HL-60/S4 treated with retinoic acid at 250 ng/mL for 4 days and 3 days (cell line): ENCODE measurements around the gene CCDC92B.
"Not testable (repeated sequence)": the region's sequence is repeated elsewhere in the genome, so short reads cannot be mapped to it uniquely, and the experiment has no call there.

Experiments used
- in situ Hi-C: fragments of 300-500 bp; cut with MboI; formaldehyde crosslinking; loops from 2 replicates; pipeline ENCODE4 v1.7.0; 2022; ENCODE audit warnings: low sequenced_read_pairs

The CCDC92B gene

GRCh38 chr17:2691069-2691871 lies 58.2 kb downstream of the CCDC92B start:
- in situ Hi-C loops = no loop called here

DNA sequence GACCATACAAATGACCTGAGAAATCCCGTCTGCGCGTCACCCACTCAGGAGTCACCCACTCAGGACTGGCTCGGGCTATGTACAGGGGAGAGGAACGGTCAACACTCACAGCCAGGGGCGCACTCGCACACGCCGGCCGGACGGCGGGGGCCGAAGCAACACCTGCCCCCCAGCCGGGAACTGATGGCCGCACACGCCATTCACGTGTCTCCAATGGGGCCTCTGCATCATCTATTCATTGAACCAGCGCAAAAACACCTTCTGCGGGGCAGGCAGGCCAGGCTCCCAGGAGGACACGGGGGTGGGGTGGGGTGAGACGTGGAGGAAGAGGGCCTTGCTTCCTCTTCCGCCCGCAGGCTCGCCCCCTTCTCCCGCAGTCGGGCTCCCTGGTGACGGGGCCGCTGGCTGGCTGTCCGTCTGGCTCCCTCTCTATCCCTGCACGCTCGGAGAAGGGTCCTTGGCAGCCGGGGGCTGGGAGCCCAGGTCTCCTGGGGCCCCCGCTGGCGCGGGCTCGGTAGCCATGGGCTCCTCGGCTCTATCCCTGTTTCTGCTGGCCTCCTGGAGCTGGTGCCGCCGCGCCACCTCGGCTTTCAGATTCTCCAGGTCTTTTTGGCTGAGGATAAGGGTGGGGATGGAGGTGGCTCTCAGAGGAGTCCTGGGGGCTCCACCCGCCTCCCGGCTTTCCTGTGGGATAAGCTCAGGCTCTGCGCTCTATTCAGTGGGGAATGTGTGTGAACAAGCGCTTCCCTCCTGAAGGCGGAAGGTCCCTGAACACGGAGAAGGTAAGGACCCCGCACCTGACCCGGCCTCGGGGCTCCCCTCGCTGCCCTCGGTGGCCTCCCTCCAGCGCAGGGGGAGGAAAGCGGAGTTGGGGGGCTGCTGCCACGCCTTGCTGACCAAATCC lies 59.0 kb downstream of the CCDC92B start:
- in situ Hi-C loops = no loop called here

DNA sequence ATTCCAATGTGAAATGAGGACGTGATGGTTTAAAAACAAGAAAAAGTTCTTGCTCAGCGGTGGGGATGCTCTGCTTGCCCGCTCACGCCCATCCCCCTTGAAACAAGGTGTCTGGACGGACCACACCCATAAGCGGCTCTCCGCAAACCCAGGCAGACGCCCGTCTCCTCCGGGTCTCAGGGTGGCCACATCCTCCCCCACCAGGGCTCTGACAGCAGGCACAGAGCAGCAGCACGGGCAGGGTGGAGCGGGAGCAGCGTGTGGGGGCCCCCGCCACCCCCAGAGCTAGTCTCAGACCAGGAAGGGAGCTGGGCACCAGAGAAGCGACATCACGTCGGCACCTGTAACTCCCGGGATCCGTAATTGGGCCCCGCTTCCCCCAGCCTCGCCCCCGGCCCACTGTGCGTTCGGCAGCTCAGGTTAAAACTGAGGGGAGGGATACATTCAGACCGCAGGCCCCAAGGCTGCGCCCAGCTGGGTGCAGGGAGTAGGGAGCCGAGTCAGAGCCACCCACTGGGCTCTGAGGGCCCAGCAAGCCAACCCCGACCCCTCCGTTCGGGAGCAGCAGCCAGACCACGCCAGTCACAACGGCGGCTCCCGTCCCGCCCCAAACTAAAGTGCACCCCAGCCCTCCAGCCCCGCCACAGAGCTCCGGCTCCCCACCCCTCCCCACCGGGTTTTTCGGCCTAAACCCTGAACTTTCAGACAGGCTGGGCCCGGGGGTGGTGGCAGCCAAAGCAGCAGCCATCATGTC lies 59.9 kb downstream of the CCDC92B start:
- in situ Hi-C loops = no loop called here

GRCh38 chr17:2688351-2689342 lies 60.8 kb downstream of the CCDC92B start:
- in situ Hi-C loops = no loop called here

DNA sequence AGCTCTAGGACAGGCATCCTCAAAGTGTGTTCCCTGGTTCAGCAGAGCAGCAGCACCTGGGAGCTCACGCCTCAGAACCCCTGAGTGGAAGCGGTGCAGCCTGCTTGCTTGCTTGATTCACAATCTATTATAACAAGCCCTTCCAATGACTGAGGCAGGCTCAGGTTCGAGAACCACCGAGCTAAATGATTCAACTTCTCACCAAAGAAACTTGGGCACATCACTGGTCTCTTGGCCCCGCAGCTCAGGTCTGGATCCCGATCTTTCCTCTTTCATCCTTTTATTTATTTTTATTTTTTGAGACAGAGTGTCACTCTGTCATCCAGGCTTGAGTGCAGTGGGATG lies 62.4 kb downstream of the CCDC92B start:
- in situ Hi-C loops = no loop called here

GRCh38 chr17:2685696-2686095 lies 63.8 kb downstream of the CCDC92B start:
- in situ Hi-C loops = no loop called here

DNA sequence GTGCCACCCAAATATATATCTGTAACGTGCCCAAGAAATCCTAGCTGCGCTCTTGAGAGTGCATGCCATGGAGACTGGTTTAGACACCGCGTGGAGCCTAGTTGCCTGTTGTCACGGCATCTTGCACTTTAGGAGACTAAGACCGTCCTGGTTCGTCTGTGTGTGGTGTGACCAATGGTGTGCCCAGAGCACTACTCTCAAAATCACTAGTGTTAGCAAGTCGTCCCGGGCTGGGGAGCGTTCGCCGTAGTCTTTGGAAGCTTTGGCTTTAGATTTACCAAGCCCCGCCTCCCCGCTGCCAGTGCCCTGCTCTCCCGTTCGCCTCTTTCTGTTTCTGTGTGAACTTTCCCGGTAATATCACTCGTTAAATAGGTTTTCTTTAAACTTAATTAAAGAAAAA lies 64.9 kb downstream of the CCDC92B start:
- in situ Hi-C loops = no loop called here

- in situ Hi-C loops = no loop called here
These were observed 65.5 kb downstream of the CCDC92B start for GRCh38 chr17:2683912-2684311.

DNA sequence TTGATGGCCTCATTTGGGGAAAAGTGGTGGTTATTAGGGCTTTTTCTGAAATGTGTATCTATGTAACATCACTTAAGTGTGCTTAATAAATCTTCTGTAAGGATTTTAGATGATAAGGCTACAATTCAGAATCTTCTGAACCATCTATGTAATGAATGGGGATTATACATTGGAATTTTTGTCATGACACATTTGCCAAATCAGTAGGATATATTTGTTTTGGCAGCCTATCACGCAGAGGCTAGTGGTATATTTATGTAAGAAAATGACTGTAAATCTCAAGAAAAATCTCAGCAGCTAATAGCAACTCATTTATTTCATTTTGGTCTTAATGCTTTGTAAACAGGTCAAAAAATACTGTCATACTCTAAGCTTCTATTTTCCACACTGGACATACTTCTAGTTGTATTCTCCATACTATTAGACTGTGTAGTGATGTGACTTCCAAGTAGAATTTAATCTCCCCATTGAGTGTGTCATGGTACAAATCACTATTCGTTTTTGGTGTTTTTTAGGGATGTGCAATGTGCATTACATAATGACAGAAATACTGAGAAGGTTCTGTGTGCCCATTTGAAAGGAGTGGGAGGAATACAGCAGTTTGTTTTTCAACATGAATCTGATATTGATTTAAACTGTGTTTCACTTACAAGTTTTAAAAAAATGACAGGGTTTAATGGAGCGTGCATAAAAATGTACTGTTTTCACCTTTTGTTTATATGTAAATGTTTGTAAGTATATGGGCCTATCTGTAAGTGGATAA lies 67.1 kb downstream of the CCDC92B start:
- in situ Hi-C loops = no loop called here

DNA sequence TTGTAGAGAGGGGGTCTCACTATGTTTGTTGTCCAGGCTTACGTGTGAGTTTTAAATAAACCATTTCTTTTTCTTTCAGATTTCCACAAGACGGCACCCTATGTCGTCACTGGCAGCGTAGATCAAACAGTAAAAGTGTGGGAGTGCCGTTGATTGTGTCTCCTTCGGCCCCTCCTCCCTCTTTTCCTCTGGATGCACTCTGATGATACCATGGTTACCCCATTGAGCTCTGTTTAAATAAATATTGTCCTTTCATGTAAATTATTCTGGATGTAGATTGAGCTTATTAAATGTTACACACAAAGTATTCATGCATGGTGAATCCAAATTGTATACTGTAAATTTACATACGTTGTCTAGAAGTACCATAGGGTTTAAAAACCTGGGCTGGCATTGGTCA lies 67.8 kb downstream of the CCDC92B start:
- in situ Hi-C loops = no loop called here

GRCh38 chr17:2680961-2681360 lies 68.5 kb downstream of the CCDC92B start:
- in situ Hi-C loops = no loop called here

GRCh38 chr17:2679247-2679646 lies 70.2 kb downstream of the CCDC92B start:
- in situ Hi-C loops = not testable (repeated sequence)
